22Rv1 (cell line): ENCODE results near the gene PCP2.

ENCODE experiments used
- CTCF ChIP-seq: fragments of 450-650 bp; IDR thresholded peaks from 2 replicates; pipeline ENCODE4 v1.5.1; 2017; ENCODE audit warnings: mild to moderate bottlenecking
- ZFX ChIP-seq: fragments of 450-650 bp; IDR thresholded peaks from 2 replicates; pipeline ENCODE4 v1.6.1; 2017; ENCODE audit warnings: antibody characterized with exemption, borderline replicate concordance

- TF ChIP-seq CTCF (no peak), ZFX (no peak)
Observed at GRCh38 chr19:7646426-7646700, 12.8 kb upstream of the PCP2 start.
